K562 (cell line): Measurements from ENCODE around the gene NAA80. TPM values are rescaled to one million over a fixed set of nuclear protein-coding genes. Genes with fewer than 3 reads are reported as not detected.

Experiments used
- ATAC-seq: fragments of 200-7000 bp; cut with Tn5 transposase; 3 replicates; pipeline ENCODE4 v1.9.1; 2020; ENCODE audit warnings: moderate library complexity
- BruUV-seq: library from RNA; stranded (reverse); fragments of 400-500 nt; replicated peaks from 2 replicates; lab custom pipeline; 2021; lab: Mats Ljungman, UMichigan
- CTCF ChIA-PET: fragments of 300-600 bp; formaldehyde crosslinking; extraction: SDS; loops from one replicate; lab custom pipeline; 2021; ENCODE audit warnings: low intra/inter-chr PET ratio; lab: Yijun Ruan, JAX
- POLR2A ChIA-PET: fragments of 300-600, 350-650 bp; sonication (Branson Sonifier 250); formaldehyde crosslinking; extraction: SDS; loops from one replicate; lab custom pipeline; 2021; ENCODE audit warnings: antibody characterized with exemption, inconsistent platforms; lab: Yijun Ruan, JAX
- DNase-seq, 4 experiments: peaks; one replicate each; pipeline versions ENCODE4 v3.0.0 to v3.0.0-alpha.2; 2011 to 2018; ENCODE audit warnings: low spot score in 3 of 4, mixed read lengths in 3 of 4; ENCODE audit errors: extremely low read depth in 1 of 4
- FAIRE-seq: peaks from 2 replicates; lab custom pipeline; 2011; peaks lifted over from hg19 to GRCh38; lab: Jason Lieb, UNC
- H2AFZ ChIP-seq: 2 replicates; pipeline ENCODE4 v1.6.0; 2011; ENCODE audit warnings: low read depth, low read length, control low read depth, inconsistent platforms
- H3K27ac ChIP-seq: fragments of 200-600 bp; 3 replicates; pipeline ENCODE4 v1.8.0; 2011; ENCODE audit warnings: low read depth, mild to moderate bottlenecking, control low read depth, inconsistent platforms, low read length, moderate library complexity, mixed read lengths; ENCODE audit errors: extremely low read depth
- H3K27me3 ChIP-seq, 2 experiments: fragments of 300-600 bp in 1 of 2; 2 replicates in 1 of 2; 3 replicates in 1 of 2; pipeline versions ENCODE4 v1.6.0 to v1.8.0; 2011; ENCODE audit warnings: inconsistent platforms in 2 of 2, low read length in 2 of 2, mild to moderate bottlenecking in 1 of 2, mixed read lengths in 1 of 2, moderate library complexity in 1 of 2; ENCODE audit not compliant: control insufficient read depth in 2 of 2, insufficient read depth in 2 of 2
- H3K36me3 ChIP-seq: fragments of 300-600 bp; 3 replicates; pipeline ENCODE4 v1.8.0; 2011; ENCODE audit warnings: mild to moderate bottlenecking, low read length, inconsistent platforms; ENCODE audit not compliant: control insufficient read depth, insufficient read depth
- H3K4me1 ChIP-seq, 2 experiments: fragments of 200-600 bp in 1 of 2; replicated peaks in 1 of 2; 2 replicates in 1 of 2; 3 replicates in 1 of 2; pipeline versions ENCODE4 v1.5.1 to v1.8.0; 2011; ENCODE audit warnings: inconsistent platforms in 2 of 2, low read length in 2 of 2, mild to moderate bottlenecking in 1 of 2, mixed read lengths in 1 of 2, moderate library complexity in 1 of 2; ENCODE audit not compliant: control insufficient read depth in 2 of 2, insufficient read depth in 2 of 2
- H3K4me2 ChIP-seq: 2 replicates; pipeline ENCODE4 v1.6.1; 2011; ENCODE audit warnings: low read length, control low read depth, inconsistent platforms, mixed read lengths; ENCODE audit not compliant: insufficient read depth
- H3K4me3 ChIP-seq: fragments of 200-600 bp; sonication (generic), shearing (Covaris generic); 2 replicates; pipeline ENCODE4 v1.5.1; 2016; ENCODE audit warnings: control low read depth, inconsistent platforms
- H3K79me2 ChIP-seq: fragments of 200-600 bp; 3 replicates; pipeline ENCODE4 v1.8.0; 2011; ENCODE audit warnings: low read length, inconsistent platforms; ENCODE audit not compliant: control insufficient read depth, insufficient read depth
- H3K9ac ChIP-seq, 2 experiments: 2 replicates each; pipeline versions ENCODE4 v1.6.0 to v1.6.1; 2011; ENCODE audit warnings: low read depth in 2 of 2, low read length in 2 of 2, control low read depth in 1 of 2, inconsistent platforms in 1 of 2, mild to moderate bottlenecking in 1 of 2, mixed read lengths in 1 of 2; ENCODE audit not compliant: insufficient read depth in 1 of 2
- H3K9me1 ChIP-seq: one replicate; pipeline ENCODE4 v1.6.0; 2011; ENCODE audit warnings: inconsistent platforms, mild to moderate bottlenecking, low read length, moderate library complexity; ENCODE audit not compliant: control insufficient read depth, insufficient read depth
- H3K9me3 ChIP-seq: replicated peaks from 2 replicates; pipeline ENCODE4 v1.5.1; 2011; ENCODE audit warnings: low read depth, low read length, inconsistent platforms; ENCODE audit not compliant: control insufficient read depth, insufficient read depth
- H4K20me1 ChIP-seq: replicated peaks from 2 replicates; pipeline ENCODE4 v1.6.1; 2011; ENCODE audit warnings: low read length, inconsistent platforms, mixed read lengths; ENCODE audit not compliant: control insufficient read depth, insufficient read depth
- ZKSCAN1 ChIP-seq: fragments of 150-350 bp; IDR thresholded peaks from 2 replicates; pipeline ENCODE4 v1.6.1; 2016; ENCODE audit warnings: low read depth, low read length
- WGBS: fragments of 100-300 bp; shearing (Covaris generic); methylation state at CpG from one replicate; pipeline ENCODE4 v1.1.6; 2016; ENCODE audit warnings: low coverage, mixed read lengths; ENCODE audit not compliant: insufficient coverage; ENCODE audit errors: missing lambda C conversion rate; 5-methylcytosine and 5-hydroxymethylcytosine counted together
- in situ Hi-C: fragments of 300-500 bp; cut with MboI; formaldehyde crosslinking; loops from 4 replicates; pipeline ENCODE4 v1.15.0; 2018; ENCODE audit warnings: inconsistent platforms, mixed read lengths
- intact Hi-C: fragments of 100-400 bp; cut with micrococcal nuclease; formaldehyde crosslinking; loops from 2 replicates; pipeline ENCODE4 v1.14.2; 2022
- polyA plus RNA-seq, 8 experiments: library from polyadenylated mRNA; depleted of rRNA in 4 of 8; stranded (reverse) in 5 of 8; unstranded in 3 of 8; fragments of >200 nt; fragmentation: Nextera tagmentation in 2 of 8; fragmentation: Illumina TruSeq in 1 of 8; extraction: Ambion mirVana in 2 of 8; extraction: Trizol in 1 of 8; gene quantifications; 2 replicates each; pipeline versions ENCODE4 v1.2.1 to v1.2.3, GENCODE V29; 2011 to 2014; ENCODE audit warnings: inconsistent platforms in 1 of 8, missing spikeins in 1 of 8
- total RNA-seq, 7 experiments: library from RNA; depleted of rRNA in 6 of 7; stranded (reverse); fragments of >200 nt in 6 of 7; fragmentation: Illumina TruSeq in 2 of 7; extraction: Trizol in 2 of 7; gene quantifications; 2 replicates each; pipeline versions ENCODE4 v1.2.1 to v1.2.3, GENCODE V29; 2011 to 2021; ENCODE audit warnings: low replicate concordance in 1 of 7
- TF ChIP-seq, protein P1 (sequence below): sonication (generic); formaldehyde crosslinking; IDR thresholded peaks from 2 replicates; pipeline ENCODE4 v1.4.0; 2020; ENCODE audit warnings: mild to moderate bottlenecking, missing genetic modification reagents

NAA80 gene
- total and polyA plus RNA-seq, 9 of the 15 experiments (the other 6 are each of a cell fraction or from before 2014, with no cell fraction given) = 0.82 to 24.0 (median 8.6) TPM

GRCh38 chr3:50295553-50296431, 3.4 kb downstream of the NAA80 start:
- in situ Hi-C loops (no loop called here), intact Hi-C loops (no loop called here)
- Histone ChIP-seq H3K4me2 (no peak overlapping the region), H3K36me3 (peaks cover 17% of the 10 kb centered on the region; the same call in 2 of the 3 replicates), H3K9me1 (no peaks in the 10 kb centered on the region), H3K9me3 (no peaks in the 10 kb centered on the region), H3K27ac (no peak overlapping the region), H4K20me1 (no peaks in the 10 kb centered on the region), H3K9ac (peak overlapping the region in 1 of 2 experiments; percentile 35; a peak in 2 of 4 replicates), H3K79me2 (peaks cover 47% of the 10 kb centered on the region), H3K4me1 (peaks cover 23 to 73% of the 10 kb centered on the region in 2 experiments; a peak in 4 of 5 replicates), H3K27me3 (no peaks in the 10 kb centered on the region), H2AFZ (no peak overlapping the region), H3K4me3 (no peak overlapping the region)
- ChIA-PET POLR2A (no interaction called here), CTCF (no interaction called here)
- no TSS peak for BruUV-seq
- FAIRE-seq (no peak), DNase-seq (no peak), ATAC-seq (no peak)
- peak; percentile 70; the same call in 1 of the 2 replicates for TF ChIP-seq ZKSCAN1
- TF ChIP-seq, protein P1, sequence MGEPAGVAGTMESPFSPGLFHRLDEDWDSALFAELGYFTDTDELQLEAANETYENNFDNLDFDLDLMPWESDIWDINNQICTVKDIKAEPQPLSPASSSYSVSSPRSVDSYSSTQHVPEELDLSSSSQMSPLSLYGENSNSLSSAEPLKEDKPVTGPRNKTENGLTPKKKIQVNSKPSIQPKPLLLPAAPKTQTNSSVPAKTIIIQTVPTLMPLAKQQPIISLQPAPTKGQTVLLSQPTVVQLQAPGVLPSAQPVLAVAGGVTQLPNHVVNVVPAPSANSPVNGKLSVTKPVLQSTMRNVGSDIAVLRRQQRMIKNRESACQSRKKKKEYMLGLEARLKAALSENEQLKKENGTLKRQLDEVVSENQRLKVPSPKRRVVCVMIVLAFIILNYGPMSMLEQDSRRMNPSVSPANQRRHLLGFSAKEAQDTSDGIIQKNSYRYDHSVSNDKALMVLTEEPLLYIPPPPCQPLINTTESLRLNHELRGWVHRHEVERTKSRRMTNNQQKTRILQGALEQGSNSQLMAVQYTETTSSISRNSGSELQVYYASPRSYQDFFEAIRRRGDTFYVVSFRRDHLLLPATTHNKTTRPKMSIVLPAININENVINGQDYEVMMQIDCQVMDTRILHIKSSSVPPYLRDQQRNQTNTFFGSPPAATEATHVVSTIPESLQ (CRISPR knock-in tag) = no peak
- 86% methylated on average over 7 of the region's 8 CpGs for WGBS
